Keratinocyte (primary cell): ENCODE measurements around the gene PTPRN2.

Source experiments
- EZH2 ChIP-seq: IDR thresholded peaks from one replicate; pipeline ENCODE4 v1.6.1; 2012; ENCODE audit warnings: inconsistent platforms, mild to moderate bottlenecking, low read length, moderate library complexity
- TF ChIP-seq, protein P1 (sequence below), 3 experiments: IDR thresholded peaks in 1 of 3; conservative IDR thresholded peaks in 1 of 3; optimal IDR thresholded peaks in 1 of 3; 2 replicates in 2 of 3; 3 replicates in 1 of 3; pipeline versions ENCODE3 to v1.5.1; 2011; ENCODE audit warnings: low read length in 3 of 3, mild to moderate bottlenecking in 3 of 3, moderate library complexity in 2 of 3, control low read depth in 1 of 3, inconsistent platforms in 1 of 3; ENCODE audit not compliant: insufficient read depth in 2 of 3; ENCODE audit errors: extremely low read depth in 1 of 3

DNA sequence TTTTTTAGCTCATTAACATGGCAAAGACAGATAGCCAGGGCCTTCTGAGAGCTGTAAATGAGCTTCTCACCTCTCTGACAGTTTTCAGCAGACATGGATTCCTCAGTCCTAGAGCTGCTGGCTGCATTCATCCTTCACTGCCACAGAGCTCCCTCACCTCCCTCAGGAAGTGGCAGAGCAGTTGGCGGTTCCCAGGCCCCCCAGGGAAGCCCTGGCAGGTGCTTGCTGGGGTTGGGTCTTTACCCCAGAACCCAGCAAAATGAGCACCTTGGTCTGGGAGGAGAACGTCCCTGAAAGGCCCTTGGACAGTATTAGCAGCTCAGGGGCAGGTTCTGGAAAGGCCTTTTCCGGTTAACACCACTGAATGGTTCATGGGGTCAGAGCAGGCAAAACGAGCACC lies 288.0 kb downstream of the PTPRN2 start:
- TF ChIP-seq, protein P1, sequence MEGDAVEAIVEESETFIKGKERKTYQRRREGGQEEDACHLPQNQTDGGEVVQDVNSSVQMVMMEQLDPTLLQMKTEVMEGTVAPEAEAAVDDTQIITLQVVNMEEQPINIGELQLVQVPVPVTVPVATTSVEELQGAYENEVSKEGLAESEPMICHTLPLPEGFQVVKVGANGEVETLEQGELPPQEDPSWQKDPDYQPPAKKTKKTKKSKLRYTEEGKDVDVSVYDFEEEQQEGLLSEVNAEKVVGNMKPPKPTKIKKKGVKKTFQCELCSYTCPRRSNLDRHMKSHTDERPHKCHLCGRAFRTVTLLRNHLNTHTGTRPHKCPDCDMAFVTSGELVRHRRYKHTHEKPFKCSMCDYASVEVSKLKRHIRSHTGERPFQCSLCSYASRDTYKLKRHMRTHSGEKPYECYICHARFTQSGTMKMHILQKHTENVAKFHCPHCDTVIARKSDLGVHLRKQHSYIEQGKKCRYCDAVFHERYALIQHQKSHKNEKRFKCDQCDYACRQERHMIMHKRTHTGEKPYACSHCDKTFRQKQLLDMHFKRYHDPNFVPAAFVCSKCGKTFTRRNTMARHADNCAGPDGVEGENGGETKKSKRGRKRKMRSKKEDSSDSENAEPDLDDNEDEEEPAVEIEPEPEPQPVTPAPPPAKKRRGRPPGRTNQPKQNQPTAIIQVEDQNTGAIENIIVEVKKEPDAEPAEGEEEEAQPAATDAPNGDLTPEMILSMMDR (optimal IDR thresholded peaks at IDR 0.05 in 1 of 3, IDR thresholded peaks at IDR 0.05 in 1 of 3, conservative IDR thresholded peaks at IDR 0.05 in 1 of 3; ENCODE audit: extremely low read depth in 1 of 3, insufficient read depth in 2 of 3, low read length in 3 of 3) = no peak
- no peak for TF ChIP-seq EZH2
